Measurements from ENCODE around the gene IDH3B. TPM values are rescaled to one million over a fixed set of nuclear protein-coding genes. Genes with fewer than 3 reads are reported as not detected.

The IDH3B gene
- total RNA-seq, 1 experiment from 2014 or later, result 204 TPM

- in situ Hi-C loops (cut with HindIII; ENCODE audit: low sequenced_read_pairs), result no loop called here
- DNase-seq (ENCODE audit: low spot score), result no peak
These were observed 591 bp downstream of the IDH3B start for GRCh38 chr20:2663364-2663886.

GRCh38 chr20:2659547-2659946, 4.5 kb downstream of the IDH3B start:
- no peak for DNase-seq (ENCODE audit: low spot score)
- in situ Hi-C loops (cut with HindIII; ENCODE audit: low sequenced_read_pairs), result no loop called here

- in situ Hi-C loops (cut with HindIII; ENCODE audit: low sequenced_read_pairs), result no loop called here
- DNase-seq (ENCODE audit: low spot score), result peak; percentile 51
These were observed 5.3 kb downstream of the IDH3B start for GRCh38 chr20:2658414-2659354.

- in situ Hi-C loops (cut with HindIII; ENCODE audit: low sequenced_read_pairs), result no loop called here
- no peak for DNase-seq (ENCODE audit: low spot score)
These were observed 6.3 kb downstream of the IDH3B start for GRCh38 chr20:2657674-2658073.

GRCh38 chr20:2657241-2657640, 6.8 kb downstream of the IDH3B start:
- DNase-seq (ENCODE audit: low spot score), result no peak
- in situ Hi-C loops (cut with HindIII; ENCODE audit: low sequenced_read_pairs), result no loop called here

GRCh38 chr20:2656471-2657117, 7.4 kb downstream of the IDH3B start:
- in situ Hi-C loops (cut with HindIII; ENCODE audit: low sequenced_read_pairs), result no loop called here
- DNase-seq (ENCODE audit: low spot score), result no peak

- in situ Hi-C loops (cut with HindIII; ENCODE audit: low sequenced_read_pairs), result no loop called here
- DNase-seq (ENCODE audit: low spot score), result no peak
These were observed 8.5 kb downstream of the IDH3B start for GRCh38 chr20:2655331-2656116.

- DNase-seq (ENCODE audit: low spot score), result no peak
- in situ Hi-C loops (cut with HindIII; ENCODE audit: low sequenced_read_pairs), result no loop called here
These were observed 9.2 kb downstream of the IDH3B start for GRCh38 chr20:2654831-2655230.

GRCh38 chr20:2654384-2654822, 9.6 kb downstream of the IDH3B start:
- in situ Hi-C loops (cut with HindIII; ENCODE audit: low sequenced_read_pairs), result no loop called here
- no peak for DNase-seq (ENCODE audit: low spot score)

GRCh38 chr20:2653556-2654383, 10.2 kb downstream of the IDH3B start:
- DNase-seq (ENCODE audit: low spot score), result no peak
- in situ Hi-C loops (cut with HindIII; ENCODE audit: low sequenced_read_pairs), result no loop called here

- in situ Hi-C loops (cut with HindIII; ENCODE audit: low sequenced_read_pairs), result no loop called here
These were observed 11.1 kb downstream of the IDH3B start for GRCh38 chr20:2652724-2653555.

GRCh38 chr20:2651772-2652723, 12.0 kb downstream of the IDH3B start, which contains the start of gene NOP56:
Gene NOP56 (plus strand): TSS chr20:2652632. CDS start chr20:2652661, 29 bp downstream.
- in situ Hi-C loops (cut with HindIII; ENCODE audit: low sequenced_read_pairs), result no loop called here

More at GRCh38 chr20:2652724-2653555, 11.1 kb downstream of the IDH3B start:
- peak; percentile 23 for DNase-seq (ENCODE audit: low spot score)

GRCh38 chr20:2643708-2644107, 20.3 kb downstream of the IDH3B start:
- in situ Hi-C loops (cut with HindIII; ENCODE audit: low sequenced_read_pairs), result no loop called here
- no peak for DNase-seq (ENCODE audit: low spot score)

More at GRCh38 chr20:2651772-2652723, 12.0 kb downstream of the IDH3B start, which contains the start of gene NOP56:
- DNase-seq (ENCODE audit: low spot score), result peak; percentile 87

- in situ Hi-C loops (cut with HindIII; ENCODE audit: low sequenced_read_pairs), result no loop called here
- no peak for DNase-seq (ENCODE audit: low spot score)
These were observed 23.1 kb downstream of the IDH3B start for GRCh38 chr20:2640899-2641298.

- no peak for DNase-seq (ENCODE audit: low spot score)
- in situ Hi-C loops (cut with HindIII; ENCODE audit: low sequenced_read_pairs), result no loop called here
These were observed 23.8 kb downstream of the IDH3B start for GRCh38 chr20:2640260-2640659.

GRCh38 chr20:2637246-2637645, 26.8 kb downstream of the IDH3B start:
- DNase-seq (ENCODE audit: low spot score), result no peak
- in situ Hi-C loops (cut with HindIII; ENCODE audit: low sequenced_read_pairs), result no loop called here

All from G401 (cell line).